ENCODE data around the gene UBASH3B. TPM values are rescaled to one million over a fixed set of nuclear protein-coding genes. Genes with fewer than 3 reads are reported as not detected.

The UBASH3B gene
- total RNA-seq, 1 experiment from 2014 or later = 8.0 TPM

DNA sequence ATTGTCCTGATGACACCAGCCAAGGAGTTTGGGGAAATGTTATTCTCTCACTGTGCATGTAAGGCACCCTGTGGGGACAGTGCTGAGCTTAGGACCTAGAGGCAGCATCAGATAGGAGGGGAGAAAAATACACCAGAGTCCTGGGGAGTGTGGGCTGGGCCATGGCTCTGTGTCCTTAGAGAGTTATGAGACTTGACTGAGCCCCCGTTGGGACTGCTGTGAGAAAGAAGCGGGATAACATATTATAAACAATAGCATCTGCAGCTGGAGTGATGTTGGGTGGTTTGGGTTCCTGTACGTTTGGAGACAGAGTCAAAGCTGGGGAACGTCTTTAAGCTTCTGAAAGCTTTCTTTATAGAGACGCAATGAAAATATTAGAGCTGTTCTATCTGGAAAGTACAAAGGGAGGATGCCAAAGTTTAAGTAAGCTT lies 91.8 kb downstream of the UBASH3B start:
- H3K4me1 Mint-ChIP-seq = peaks cover 9 to 11% of the 10 kb centered on the region in 2 experiments; a peak in 3 of 4 replicates
- no peak overlapping the region for H3K14ac ChIP-seq (ENCODE audit: insufficient read depth, low read length)
- TF ChIP-seq, protein P1, sequence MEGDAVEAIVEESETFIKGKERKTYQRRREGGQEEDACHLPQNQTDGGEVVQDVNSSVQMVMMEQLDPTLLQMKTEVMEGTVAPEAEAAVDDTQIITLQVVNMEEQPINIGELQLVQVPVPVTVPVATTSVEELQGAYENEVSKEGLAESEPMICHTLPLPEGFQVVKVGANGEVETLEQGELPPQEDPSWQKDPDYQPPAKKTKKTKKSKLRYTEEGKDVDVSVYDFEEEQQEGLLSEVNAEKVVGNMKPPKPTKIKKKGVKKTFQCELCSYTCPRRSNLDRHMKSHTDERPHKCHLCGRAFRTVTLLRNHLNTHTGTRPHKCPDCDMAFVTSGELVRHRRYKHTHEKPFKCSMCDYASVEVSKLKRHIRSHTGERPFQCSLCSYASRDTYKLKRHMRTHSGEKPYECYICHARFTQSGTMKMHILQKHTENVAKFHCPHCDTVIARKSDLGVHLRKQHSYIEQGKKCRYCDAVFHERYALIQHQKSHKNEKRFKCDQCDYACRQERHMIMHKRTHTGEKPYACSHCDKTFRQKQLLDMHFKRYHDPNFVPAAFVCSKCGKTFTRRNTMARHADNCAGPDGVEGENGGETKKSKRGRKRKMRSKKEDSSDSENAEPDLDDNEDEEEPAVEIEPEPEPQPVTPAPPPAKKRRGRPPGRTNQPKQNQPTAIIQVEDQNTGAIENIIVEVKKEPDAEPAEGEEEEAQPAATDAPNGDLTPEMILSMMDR (conservative IDR thresholded peaks at IDR 0.05) = no peak
- H4K91ac ChIP-seq (ENCODE audit: insufficient read length, low read depth, low read length) = no peak overlapping the region
- H2BK12ac ChIP-seq (ENCODE audit: insufficient read length, low read depth, low read length) = no peak overlapping the region
- H3K4ac ChIP-seq (ENCODE audit: low read depth, low read length) = no peak overlapping the region
- no peaks in the 10 kb centered on the region for H3K36me3 Mint-ChIP-seq (ENCODE audit: insufficient read depth in 1 of 3, low read depth in 3 of 3)
- no peaks in the 10 kb centered on the region for H3K4me1 ChIP-seq (ENCODE audit: insufficient read depth, low read length)
- no peak overlapping the region for H2AFZ ChIP-seq (ENCODE audit: low read length)
- no peak overlapping the region for H2BK20ac ChIP-seq (ENCODE audit: low read depth, low read length, poor library complexity, severe bottlenecking)
- H4K20me1 ChIP-seq (ENCODE audit: control insufficient read depth, insufficient read depth, insufficient read length) = no peaks in the 10 kb centered on the region
- H3K4me2 ChIP-seq (ENCODE audit: insufficient read depth, insufficient read length, low read length) = no peak overlapping the region
- no peaks in the 10 kb centered on the region for H3K79me1 ChIP-seq (ENCODE audit: insufficient read depth, low read depth, low read length, poor library complexity, severe bottlenecking)
- H4K8ac ChIP-seq (replicated peaks; ENCODE audit: insufficient read length, low read depth, low read length) = no peak overlapping the region
- H3K9ac ChIP-seq (ENCODE audit: extremely low read depth, insufficient read length, low read length) = no peak overlapping the region
- H3K79me2 ChIP-seq (ENCODE audit: insufficient read depth, low read length) = no peaks in the 10 kb centered on the region
- no peaks in the 10 kb centered on the region for H3K9me3 Mint-ChIP-seq
- no peak overlapping the region for H2BK120ac ChIP-seq (ENCODE audit: low read depth, low read length, poor library complexity, severe bottlenecking)
- no peak overlapping the region for H3K56ac ChIP-seq (ENCODE audit: insufficient read length, low read depth, low read length)
- H2AK5ac ChIP-seq (ENCODE audit: insufficient read length, low read length) = no peak overlapping the region
- no peak overlapping the region for H3T11ph ChIP-seq (ENCODE audit: low read length)
- DNase-seq = no peak
- no peaks in the 10 kb centered on the region for H3K27me3 Mint-ChIP-seq (ENCODE audit: low read depth)
- H3K9me3 ChIP-seq (ENCODE audit: control insufficient read depth, low read depth, low read length) = no peaks in the 10 kb centered on the region
- H3K27ac Mint-ChIP-seq = no peak overlapping the region
- H2BK5ac ChIP-seq (ENCODE audit: insufficient read length, low read length) = no peak overlapping the region
- no peak overlapping the region for H3K23ac ChIP-seq (ENCODE audit: insufficient read length, low read depth, low read length)
- no peak overlapping the region for H3K4me3 Mint-ChIP-seq
- H2BK15ac ChIP-seq (ENCODE audit: low read depth, low read length) = no peak overlapping the region
- H3K27me3 ChIP-seq (ENCODE audit: insufficient read depth, low read length) = no peaks in the 10 kb centered on the region
- H3K23me2 ChIP-seq (ENCODE audit: insufficient read length, low read depth, low read length, poor library complexity, severe bottlenecking) = no peaks in the 10 kb centered on the region
- no CpG with 5 or more reads among the region's 5 CpGs for WGBS (ENCODE audit: extremely low coverage, insufficient read length, low lambda C conversion rate)
- H3K18ac ChIP-seq (ENCODE audit: insufficient read length, low read depth, low read length) = no peak overlapping the region
- H4K5ac ChIP-seq (ENCODE audit: insufficient read length, low read depth, low read length) = no peak overlapping the region
- no peak overlapping the region for H3K27ac ChIP-seq (ENCODE audit: insufficient read length, low read depth, low read length)
